Inferior parietal cortex (tissue), 1 donor: Measurements from ENCODE around the gene CLEC5A.
A peak's percentile ranks its signal among the peaks of the same experiment; 100 is the strongest.
"Not testable (repeated sequence)": the region's sequence is repeated elsewhere in the genome, so short reads cannot be mapped to it uniquely, and the experiment has no call there.

Source experiments
- DNase-seq: peaks from one replicate; pipeline ENCODE4 v3.0.0-alpha.2; 2016; ENCODE audit errors: extremely low spot score

Gene CLEC5A

DNA sequence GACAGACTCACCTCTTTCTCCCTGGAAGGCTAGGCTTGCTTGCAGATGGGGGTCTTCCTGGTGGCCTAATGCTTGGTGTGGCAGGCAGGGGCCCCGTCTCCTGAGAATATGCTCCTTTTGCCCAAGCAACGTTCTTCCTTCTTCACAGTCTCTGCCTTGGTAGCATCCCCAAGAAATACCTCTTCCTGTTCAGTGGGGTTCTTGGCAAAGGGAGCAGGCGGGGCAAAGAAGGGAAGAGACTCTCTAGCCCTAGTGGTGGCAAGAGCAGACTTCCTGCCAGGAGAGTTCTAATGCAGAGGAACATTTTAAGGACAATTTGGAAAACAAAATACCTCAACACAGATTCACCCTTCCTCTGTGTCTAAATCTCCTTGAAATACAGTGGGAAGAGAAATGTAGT, at the start of gene CLEC5A:
TSS of gene CLEC5A (minus strand) at position 179 of the 400 bp plus-strand sequence. CDS start 682 bp downstream, outside the sequence.
- DNase-seq = no peak

DNA sequence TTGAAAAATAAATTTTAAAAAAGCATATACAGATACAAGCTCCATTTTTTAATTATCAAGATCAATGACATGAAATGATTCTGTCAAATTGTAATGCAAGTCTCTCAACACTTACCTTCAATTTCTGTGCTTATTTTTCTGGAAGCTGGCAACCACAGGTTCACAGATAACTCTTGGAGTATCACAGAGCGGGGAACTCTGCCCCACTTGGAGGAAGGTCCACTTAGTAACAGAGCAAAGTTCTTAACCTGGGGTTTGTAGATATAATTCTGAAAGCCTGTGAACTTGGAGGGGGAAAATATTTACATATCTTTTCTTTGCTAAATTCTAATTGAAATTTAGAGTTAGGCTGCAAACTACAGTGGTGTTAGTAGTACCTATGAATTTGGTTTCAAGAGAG, 46.6 kb upstream of the CLEC5A start:
- no peak for DNase-seq

- DNase-seq = no peak
Observed at GRCh38 chr7:141992688-141993087, 45.9 kb upstream of the CLEC5A start.

DNA sequence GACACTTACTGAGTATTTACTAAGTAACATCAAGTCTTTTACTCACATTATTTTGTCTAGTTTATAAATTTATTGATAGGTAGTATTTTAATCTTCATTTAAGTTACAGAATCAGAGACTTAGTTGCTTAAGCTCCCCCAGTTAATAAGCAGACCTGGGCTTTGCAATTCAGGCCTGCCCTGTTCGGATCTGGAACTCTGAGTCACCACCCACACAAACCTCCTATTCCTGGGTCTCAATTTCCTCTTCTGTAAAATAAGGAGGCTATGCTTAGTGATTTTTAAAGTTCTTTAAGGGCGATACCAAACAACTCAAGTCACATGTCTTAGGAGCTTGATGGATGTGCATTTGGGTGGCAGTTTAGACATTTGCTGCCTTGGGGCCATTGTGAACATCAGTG, 45.4 kb upstream of the CLEC5A start:
- no peak for DNase-seq

- DNase-seq = no peak
Observed at GRCh38 chr7:141991140-141991539, 44.4 kb upstream of the CLEC5A start.

- no peak for DNase-seq
Observed at GRCh38 chr7:141990011-141990725, 43.4 kb upstream of the CLEC5A start.

- not testable (repeated sequence) for DNase-seq
Observed at GRCh38 chr7:141987803-141988202, 41.0 kb upstream of the CLEC5A start.

DNA sequence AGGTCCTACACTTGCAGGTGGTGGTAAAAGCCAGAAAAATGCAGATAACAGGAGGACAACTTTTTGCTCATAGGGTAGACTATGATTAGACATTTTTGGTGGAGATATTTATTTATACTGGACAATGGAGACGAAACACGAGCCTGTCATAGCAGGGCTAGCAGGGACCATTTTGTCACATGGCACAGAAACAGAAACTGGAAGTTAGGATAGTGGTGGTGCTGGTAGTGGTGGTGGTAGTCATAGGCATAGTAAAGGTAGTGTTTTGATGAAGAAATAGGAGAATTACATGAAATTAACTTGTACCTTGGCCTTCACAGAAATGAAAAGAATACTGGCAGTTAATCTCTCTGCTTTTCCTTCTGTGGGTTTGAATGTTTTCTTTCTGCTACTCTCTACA, 40.1 kb upstream of the CLEC5A start:
- DNase-seq = no peak

GRCh38 chr7:141985926-141986325, 39.2 kb upstream of the CLEC5A start:
- not testable (repeated sequence) for DNase-seq

- DNase-seq = no peak
Observed at GRCh38 chr7:141979568-141979967, 32.8 kb upstream of the CLEC5A start.

- DNase-seq = no peak
Observed at GRCh38 chr7:141978351-141978750, 31.6 kb upstream of the CLEC5A start.

GRCh38 chr7:141976524-141977245, 29.9 kb upstream of the CLEC5A start:
- DNase-seq = no peak

- DNase-seq = peak; percentile 79
Observed at GRCh38 chr7:141975806-141976523, 29.2 kb upstream of the CLEC5A start.

DNA sequence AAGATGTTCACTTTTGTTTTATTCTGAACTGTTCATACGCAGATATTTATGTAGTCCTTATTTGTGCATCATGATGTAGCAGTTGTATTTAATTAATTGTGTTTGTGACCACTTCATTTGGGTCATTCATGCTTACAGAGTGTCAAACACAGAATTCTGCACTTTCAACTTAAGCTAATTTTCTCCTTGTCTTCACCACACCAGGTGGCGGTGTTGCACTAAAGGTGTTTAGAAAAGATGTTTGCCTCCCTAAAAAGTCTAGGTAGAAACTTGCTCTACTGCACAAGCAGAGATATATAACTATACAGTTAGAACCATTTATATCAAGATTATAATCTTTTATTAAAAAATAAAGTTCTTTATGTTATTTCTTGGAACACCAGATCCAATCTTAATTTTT, 28.1 kb upstream of the CLEC5A start:
- no peak for DNase-seq

GRCh38 chr7:141973673-141974072, 26.9 kb upstream of the CLEC5A start, which contains the start of gene TAS2R38:
Gene TAS2R38 (minus strand): TSS chr7:141973773. CDS start chr7:141973689, 84 bp downstream.
- no peak for DNase-seq

DNA sequence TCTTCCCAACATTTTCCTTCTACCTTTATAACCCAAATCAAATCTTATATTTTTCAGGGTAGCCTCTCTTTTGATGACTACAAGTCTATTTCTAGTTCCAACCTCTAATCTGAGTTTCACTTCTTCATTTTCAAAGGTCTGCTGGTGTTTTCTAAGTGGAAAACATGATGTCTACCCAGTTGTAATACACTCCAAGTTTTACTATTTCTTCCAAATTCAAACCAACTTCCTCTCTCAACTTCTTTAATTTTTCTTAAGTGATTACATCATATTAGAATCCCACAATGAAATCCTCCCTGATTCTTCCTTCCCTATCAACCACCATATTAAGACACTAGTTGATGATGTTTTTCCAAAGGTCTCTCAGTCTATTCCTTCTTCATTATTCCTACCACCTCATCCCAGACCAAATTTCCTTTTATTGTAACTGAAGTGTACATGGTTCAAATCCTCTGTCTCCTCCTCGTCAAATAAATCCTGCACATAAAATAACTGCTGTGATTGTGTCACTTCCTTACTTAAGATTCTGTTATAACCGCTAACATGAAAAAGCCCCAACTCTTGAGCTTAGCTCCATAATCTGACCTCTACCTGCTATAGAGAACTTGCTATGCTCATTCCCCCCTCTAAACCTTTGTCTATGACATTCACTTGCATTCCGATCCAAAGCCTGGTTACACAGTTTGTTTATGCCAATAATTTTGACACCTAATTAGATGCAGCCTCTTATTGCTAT, 14.1 kb upstream of the CLEC5A start:
- DNase-seq = no peak

- DNase-seq = peak; percentile 3
Observed at GRCh38 chr7:141956084-141956483, 9.3 kb upstream of the CLEC5A start.

DNA sequence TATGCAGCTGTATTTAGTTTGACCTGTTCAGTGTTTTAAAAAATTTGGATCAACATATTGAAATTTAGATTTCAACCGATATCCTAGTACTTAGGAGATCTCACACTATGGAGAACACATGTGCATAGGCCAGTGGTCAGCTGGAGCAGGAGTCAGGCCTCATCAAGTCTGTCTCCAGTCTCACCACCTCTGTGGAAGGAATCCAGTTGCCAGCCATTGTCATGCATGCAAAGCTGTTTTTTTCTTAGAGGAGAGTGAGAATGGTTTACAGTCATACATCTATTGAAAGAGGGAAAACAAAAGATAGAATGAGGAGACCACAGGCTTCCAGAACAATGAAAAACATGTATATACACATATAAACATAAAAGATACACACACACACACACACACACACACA, 7.6 kb upstream of the CLEC5A start:
- DNase-seq = no peak

- DNase-seq = no peak
Observed at GRCh38 chr7:141952461-141952860, 5.7 kb upstream of the CLEC5A start.

DNA sequence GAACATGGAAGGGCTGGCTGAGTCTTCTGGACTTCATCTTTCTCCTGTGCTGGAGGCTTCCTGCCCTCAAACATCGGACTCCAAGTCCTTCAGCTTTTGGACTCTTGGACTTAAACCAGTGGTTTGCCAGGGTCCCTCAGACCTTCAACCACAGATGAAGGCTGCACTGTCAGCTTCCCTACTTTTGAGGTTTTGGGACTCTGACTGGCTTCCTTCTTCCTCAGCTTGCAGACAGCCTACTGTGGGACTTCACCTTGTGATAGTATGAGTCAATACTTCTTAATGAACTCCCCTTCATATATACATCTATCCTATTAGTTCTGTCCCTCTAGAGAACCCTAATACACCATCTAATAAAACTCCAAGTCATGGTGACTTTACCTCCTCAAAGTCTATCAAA, 4.0 kb upstream of the CLEC5A start:
- DNase-seq = no peak

DNA sequence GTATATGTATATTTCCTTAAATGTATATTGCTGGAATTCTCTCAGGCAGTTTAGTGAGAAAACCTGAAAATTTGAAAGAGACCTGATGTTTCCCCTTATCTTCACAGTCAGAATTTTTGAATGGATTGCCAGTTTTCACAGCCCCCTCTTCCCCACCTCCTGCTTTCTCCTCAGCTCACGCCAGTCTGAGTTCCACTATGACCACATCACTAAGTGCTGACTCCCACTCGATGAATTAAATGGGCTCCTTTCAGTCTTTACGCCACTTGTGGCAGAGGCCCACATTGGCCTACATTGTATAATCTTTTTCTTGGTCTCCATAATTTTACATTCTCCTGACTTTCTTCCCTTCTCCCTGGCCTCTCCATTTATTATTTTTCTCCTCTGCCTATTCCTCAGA, 3.1 kb upstream of the CLEC5A start:
- no peak for DNase-seq

DNA sequence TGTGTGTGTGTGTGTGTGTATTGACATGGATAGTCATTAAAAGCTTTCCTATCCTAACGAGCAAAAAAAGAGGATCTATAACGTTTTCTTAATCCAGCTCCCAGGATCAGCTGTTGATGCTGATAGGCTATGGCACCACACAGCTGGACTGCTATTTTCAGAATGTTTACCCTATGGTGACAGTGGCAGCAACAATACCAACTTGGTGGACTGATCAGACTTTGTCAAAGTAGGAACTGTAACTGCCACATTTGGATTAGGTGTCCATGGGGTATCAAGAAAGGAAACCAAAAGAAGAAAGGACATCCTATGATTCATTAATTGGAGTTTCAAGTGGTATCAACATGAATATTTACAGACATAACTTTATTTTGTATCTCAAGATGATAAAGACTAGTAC, 2.7 kb upstream of the CLEC5A start:
- DNase-seq = no peak
